A375 (cell line): ENCODE results near the gene CYP2E1. TPM values are rescaled to one million over a fixed set of nuclear protein-coding genes. Genes with fewer than 3 reads are reported as not detected.

Experiments
- total RNA-seq: library from RNA; depleted of rRNA; stranded (reverse); fragments of >200 nt; shearing (Covaris generic); gene quantifications from 2 replicates; pipeline ENCODE4 v1.2.3, GENCODE V29; 2014; rRNA removed

CYP2E1 gene
- 4.0 and 6.4 TPM in 2 replicates for total RNA-seq

DNA sequence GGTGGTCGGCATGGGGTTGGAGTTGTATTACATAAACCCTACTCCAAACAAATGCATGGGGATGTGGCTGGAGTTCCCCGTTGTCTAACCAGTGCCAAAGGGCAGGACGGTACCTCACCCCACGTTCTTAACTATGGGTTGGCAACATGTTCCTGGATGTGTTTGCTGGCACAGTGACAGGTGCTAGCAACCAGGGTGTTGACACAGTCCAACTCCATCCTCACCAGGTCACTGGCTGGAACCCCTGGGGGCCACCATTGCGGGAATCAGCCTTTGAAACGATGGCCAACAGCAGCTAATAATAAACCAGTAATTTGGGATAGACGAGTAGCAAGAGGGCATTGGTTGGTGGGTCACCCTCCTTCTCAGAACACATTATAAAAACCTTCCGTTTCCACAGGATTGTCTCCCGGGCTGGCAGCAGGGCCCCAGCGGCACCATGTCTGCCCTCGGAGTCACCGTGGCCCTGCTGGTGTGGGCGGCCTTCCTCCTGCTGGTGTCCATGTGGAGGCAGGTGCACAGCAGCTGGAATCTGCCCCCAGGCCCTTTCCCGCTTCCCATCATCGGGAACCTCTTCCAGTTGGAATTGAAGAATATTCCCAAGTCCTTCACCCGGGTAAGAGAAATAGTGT lies at the start of gene CYP2E1:
Gene CYP2E1 (plus strand): TSS at position 407 of the 632 bp plus-strand sequence. CDS start 33 bp downstream, at position 440.

DNA sequence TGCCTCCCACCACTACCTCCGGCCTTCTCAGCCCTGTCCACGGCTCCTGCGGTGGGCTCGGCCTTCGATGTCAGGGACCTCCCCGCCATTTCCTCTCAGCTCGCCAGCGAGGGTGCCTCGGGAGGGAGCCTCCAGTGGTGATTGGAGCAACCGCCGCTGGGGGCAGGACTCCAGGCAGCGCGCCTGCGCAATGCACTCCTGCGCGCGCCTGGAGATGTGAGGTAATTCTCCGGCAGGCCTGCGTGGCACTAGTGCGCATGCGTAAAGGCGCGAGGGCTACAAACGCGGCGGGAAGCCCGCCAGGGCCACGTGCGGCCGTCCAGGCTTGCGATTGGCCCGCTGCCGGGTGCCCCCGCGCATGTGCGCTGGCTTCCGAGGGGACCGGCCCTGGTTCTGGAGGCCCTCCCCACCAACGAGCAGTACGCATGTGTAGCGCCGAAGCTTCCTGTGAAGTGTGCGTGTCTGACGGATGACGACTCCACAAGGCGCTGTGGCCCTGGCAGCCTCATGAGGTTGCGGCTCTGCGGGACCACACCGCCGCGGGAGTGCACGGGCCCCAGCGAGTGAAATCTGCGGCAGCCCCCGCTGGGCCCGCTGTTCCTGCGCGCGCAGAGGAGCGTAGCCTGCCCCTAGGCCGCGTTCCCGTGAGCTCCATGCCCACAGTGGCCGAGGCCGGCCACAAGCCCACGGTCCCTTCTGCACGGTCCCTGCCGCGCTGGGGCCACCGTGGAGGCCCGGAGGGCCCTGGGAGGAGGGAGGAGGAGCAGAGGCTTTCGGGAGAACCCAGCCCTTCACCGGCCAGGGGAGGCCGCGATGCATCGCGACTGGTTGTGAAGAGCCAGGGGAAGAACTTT lies 38.5 kb downstream of the CYP2E1 start, which contains the start of gene SYCE1:
Gene SYCE1 (minus strand): TSS at position 143 of the 854 bp plus-strand sequence. CDS start 54 bp downstream, at position 89.

Other genes starting within 250 kb of the CYP2E1 start
- gene TUBGCP2, start 218.5 kb upstream of the CYP2E1 start, total RNA-seq: 64.2 and 72.5 TPM in 2 replicates
- 55.6 and 66.6 TPM in 2 replicates for gene ZNF511, start 218.4 kb upstream of the CYP2E1 start, total RNA-seq
- 0.41 TPM in 1 of 2 replicates, not detected in the other for gene CALY, start 190.5 kb upstream of the CYP2E1 start, total RNA-seq
- gene PRAP1, start 180.0 kb upstream of the CYP2E1 start, total RNA-seq: not detected in 2 replicates
- 56.1 and 56.8 TPM in 2 replicates for gene FUOM, start 169.3 kb upstream of the CYP2E1 start, total RNA-seq
- 81.7 and 94.4 TPM in 2 replicates for gene ECHS1, start 154.0 kb upstream of the CYP2E1 start, total RNA-seq
- not detected in 2 replicates for gene PAOX, start 148.1 kb upstream of the CYP2E1 start, total RNA-seq
- 55.5 and 57.6 TPM in 2 replicates for gene MTG1, start 133.2 kb upstream of the CYP2E1 start, total RNA-seq
- not detected in 2 replicates for gene SPRN, start 102.7 kb upstream of the CYP2E1 start, total RNA-seq
- gene SCART1, start 73.4 kb upstream of the CYP2E1 start, total RNA-seq: 7.5 and 7.9 TPM in 2 replicates
- not detected in 2 replicates for gene SYCE1, start 38.2 kb downstream of the CYP2E1 start, total RNA-seq
- not detected in 2 replicates for gene FRG2B, start 99.4 kb downstream of the CYP2E1 start, total RNA-seq